Mesendoderm (in vitro differentiated cells): ENCODE data around the gene PROK1.

Experiments
- DNase-seq: peaks from one replicate; pipeline ENCODE4 v3.0.0; 2013
- H2AK5ac ChIP-seq: 2 replicates; pipeline ENCODE4 v1.6.1; 2013; ENCODE audit warnings: low read length, inconsistent platforms
- H2BK120ac ChIP-seq: 2 replicates; pipeline ENCODE4 v1.6.1; 2013; ENCODE audit warnings: low read depth, mild to moderate bottlenecking, low read length, moderate library complexity, mixed read lengths
- H2BK15ac ChIP-seq: replicated peaks from 2 replicates; pipeline ENCODE4 v1.6.1; 2013; ENCODE audit warnings: low read depth, mild to moderate bottlenecking, moderate library complexity
- H2BK5ac ChIP-seq: 2 replicates; pipeline ENCODE4 v1.6.1; 2013; ENCODE audit warnings: low read length, inconsistent platforms
- H3K18ac ChIP-seq: 2 replicates; pipeline ENCODE4 v1.6.1; 2013; ENCODE audit warnings: mild to moderate bottlenecking, low read length, mixed read lengths
- H3K23ac ChIP-seq: one replicate; pipeline ENCODE4 v1.6.1; 2013; ENCODE audit warnings: low read length
- H3K27ac ChIP-seq: 2 replicates; pipeline ENCODE4 v1.5.1; 2013; ENCODE audit warnings: low read depth, mild to moderate bottlenecking, inconsistent platforms, low read length, moderate library complexity
- H3K27me3 ChIP-seq: 2 replicates; pipeline ENCODE4 v1.6.1; 2013; ENCODE audit warnings: low read length, control low read depth, mild to moderate bottlenecking, inconsistent platforms; ENCODE audit not compliant: insufficient read depth, poor library complexity
- H3K36me3 ChIP-seq: 2 replicates; pipeline ENCODE4 v1.6.1; 2013; ENCODE audit warnings: low read length, inconsistent platforms; ENCODE audit not compliant: control insufficient read depth, insufficient read depth
- H3K4ac ChIP-seq: one replicate; pipeline ENCODE4 v1.6.1; 2013; ENCODE audit warnings: low read depth, mild to moderate bottlenecking, low read length, moderate library complexity
- H3K4me1 ChIP-seq: 2 replicates; pipeline ENCODE4 v1.6.1; 2013; ENCODE audit warnings: low read depth, low read length, inconsistent platforms; ENCODE audit not compliant: control insufficient read depth
- H3K4me2 ChIP-seq: 2 replicates; pipeline ENCODE4 v1.6.1; 2013; ENCODE audit warnings: low read length
- H3K4me3 ChIP-seq: 2 replicates; pipeline ENCODE4 v1.5.1; 2013; ENCODE audit warnings: mild to moderate bottlenecking, low read length
- H3K56ac ChIP-seq: one replicate; pipeline ENCODE4 v1.6.1; 2013; ENCODE audit warnings: low read length
- H3K79me1 ChIP-seq: 2 replicates; pipeline ENCODE4 v1.6.1; 2013; ENCODE audit warnings: low read length, inconsistent platforms
- H3K79me2 ChIP-seq: 2 replicates; pipeline ENCODE4 v1.6.1; 2013; ENCODE audit warnings: mild to moderate bottlenecking, low read length; ENCODE audit not compliant: control insufficient read depth, insufficient read depth
- H3K9ac ChIP-seq: 2 replicates; pipeline ENCODE4 v1.6.1; 2013; ENCODE audit warnings: low read length, inconsistent platforms
- H4K5ac ChIP-seq: one replicate; pipeline ENCODE4 v1.6.1; 2013; ENCODE audit warnings: low read length
- H4K8ac ChIP-seq: one replicate; pipeline ENCODE4 v1.6.1; 2013; ENCODE audit warnings: low read depth, mild to moderate bottlenecking, control low read depth, low read length, moderate library complexity
- WGBS: extraction: QIAGEN DNeasy Blood & Tissue Kit; methylation state at CpG from one replicate; pipeline ENCODE4 v1.1.7; 2013; ENCODE audit warnings: low lambda C conversion rate, missing lambda C conversion rate; ENCODE audit not compliant: insufficient coverage; ENCODE audit errors: extremely low coverage; 5-methylcytosine and 5-hydroxymethylcytosine counted together

Gene PROK1

DNA sequence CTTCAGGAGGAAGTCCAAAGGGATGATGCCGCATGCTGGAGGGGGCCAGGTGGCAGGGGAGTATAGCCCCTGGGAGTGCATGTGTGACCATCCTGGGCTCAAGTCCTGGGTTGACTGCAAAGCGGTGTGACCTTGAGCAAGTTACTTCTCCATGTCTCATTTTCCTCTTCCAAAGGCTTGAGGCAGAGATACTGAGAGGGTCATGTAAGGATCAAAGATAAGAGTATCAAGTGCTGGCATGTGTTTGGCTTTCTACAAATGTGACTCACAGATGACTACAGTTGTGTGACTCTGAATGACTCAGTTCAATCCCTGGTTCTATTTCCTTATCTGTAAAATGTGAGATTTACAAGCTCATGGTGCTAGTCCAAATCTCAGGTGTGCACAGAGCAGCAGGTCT, 26.1 kb downstream of the PROK1 start:
- Histone ChIP-seq H4K8ac (no peak overlapping the region), H4K5ac (no peak overlapping the region), H3K79me1 (no peaks in the 10 kb centered on the region), H3K27me3 (no peaks in the 10 kb centered on the region), H3K79me2 (no peaks in the 10 kb centered on the region), H3K56ac (no peak overlapping the region), H3K36me3 (no peaks in the 10 kb centered on the region), H3K4me3 (no peak overlapping the region), H3K27ac (no peak overlapping the region), H3K18ac (no peak overlapping the region), H2BK15ac (no peak overlapping the region), H2BK5ac (no peak overlapping the region), H3K4me2 (no peak overlapping the region), H3K4me1 (no peaks in the 10 kb centered on the region), H2BK120ac (no peak overlapping the region), H3K4ac (no peak overlapping the region), H3K9ac (no peak overlapping the region), H2AK5ac (no peak overlapping the region), H3K23ac (no peak overlapping the region)
- DNase-seq: peak; percentile 46
- no CpG with 5 or more reads among the region's 2 CpGs for WGBS

DNA sequence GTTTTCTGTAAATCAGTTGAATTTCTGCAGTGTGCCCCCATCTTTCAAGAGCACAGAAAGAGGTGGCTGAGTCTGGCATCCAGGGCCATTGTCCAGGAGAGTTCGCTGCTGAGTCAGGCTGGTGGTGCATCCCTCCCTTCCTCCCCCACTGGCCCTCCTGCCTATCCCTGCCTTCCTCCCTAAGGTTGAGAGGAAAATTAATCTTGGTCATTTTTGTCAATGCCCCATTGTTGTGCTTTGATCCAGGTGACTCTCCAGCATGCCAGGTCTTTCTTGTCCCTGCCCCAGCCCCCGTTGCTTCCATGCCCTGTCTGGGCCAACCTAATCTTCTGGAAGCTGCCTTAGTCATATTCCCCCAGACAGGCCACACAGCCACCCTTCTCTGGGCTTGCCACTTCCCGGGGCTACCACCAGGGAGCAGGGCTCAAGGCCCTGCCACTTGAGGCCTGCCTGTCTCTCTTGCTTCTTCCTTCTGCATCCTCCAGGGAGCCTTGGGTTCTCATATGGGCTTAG, 26.6 kb downstream of the PROK1 start:
- Histone ChIP-seq H3K79me2 (no peaks in the 10 kb centered on the region), H2BK15ac (no peak overlapping the region), H3K23ac (no peak overlapping the region), H3K27ac (no peak overlapping the region), H3K4ac (no peak overlapping the region), H4K8ac (no peak overlapping the region), H3K9ac (no peak overlapping the region), H3K56ac (no peak overlapping the region), H3K4me1 (no peaks in the 10 kb centered on the region), H2BK120ac (no peak overlapping the region), H3K4me3 (no peak overlapping the region), H2AK5ac (no peak overlapping the region), H3K4me2 (no peak overlapping the region), H3K27me3 (no peaks in the 10 kb centered on the region), H3K18ac (no peak overlapping the region), H3K79me1 (no peaks in the 10 kb centered on the region), H4K5ac (no peak overlapping the region), H2BK5ac (no peak overlapping the region), H3K36me3 (no peaks in the 10 kb centered on the region)
- DNase-seq: peak; percentile 57
- no CpG with 5 or more reads among the region's 3 CpGs for WGBS

- H3K4me1 ChIP-seq: no peaks in the 10 kb centered on the region
- H3K79me1 ChIP-seq: no peaks in the 10 kb centered on the region
- no peak overlapping the region for H3K9ac ChIP-seq
- H3K4ac ChIP-seq: no peak overlapping the region
- H4K5ac ChIP-seq: no peak overlapping the region
- no CpG with 5 or more reads among the region's 3 CpGs for WGBS
- no peak overlapping the region for H3K27ac ChIP-seq
- no peaks in the 10 kb centered on the region for H3K27me3 ChIP-seq
- H3K4me3 ChIP-seq: no peak overlapping the region
- H3K4me2 ChIP-seq: no peak overlapping the region
- H2BK5ac ChIP-seq: no peak overlapping the region
- H3K56ac ChIP-seq: no peak overlapping the region
- no peak overlapping the region for H2BK120ac ChIP-seq
- no peak for DNase-seq
- H3K36me3 ChIP-seq: no peaks in the 10 kb centered on the region
- H2AK5ac ChIP-seq: no peak overlapping the region
- H3K18ac ChIP-seq: no peak overlapping the region
- H3K23ac ChIP-seq: no peak overlapping the region
- no peaks in the 10 kb centered on the region for H3K79me2 ChIP-seq
- H2BK15ac ChIP-seq: no peak overlapping the region
- H4K8ac ChIP-seq: no peak overlapping the region
Measured at GRCh38 chr1:110477967-110478640, 27.2 kb downstream of the PROK1 start.

GRCh38 chr1:110478886-110479285, 27.9 kb downstream of the PROK1 start:
- no CpG with 5 or more reads among the region's 8 CpGs for WGBS
- no peak overlapping the region for H3K27ac ChIP-seq
- no peaks in the 10 kb centered on the region for H3K79me1 ChIP-seq
- H3K4ac ChIP-seq: no peak overlapping the region
- no peak overlapping the region for H3K56ac ChIP-seq
- H3K36me3 ChIP-seq: no peaks in the 10 kb centered on the region
- no peak overlapping the region for H3K9ac ChIP-seq
- H4K5ac ChIP-seq: no peak overlapping the region
- H3K4me1 ChIP-seq: no peaks in the 10 kb centered on the region
- H2BK15ac ChIP-seq: no peak overlapping the region
- H3K27me3 ChIP-seq: no peaks in the 10 kb centered on the region
- no peak overlapping the region for H3K4me2 ChIP-seq
- no peak overlapping the region for H4K8ac ChIP-seq
- no peak overlapping the region for H2AK5ac ChIP-seq
- no peak overlapping the region for H3K4me3 ChIP-seq
- H3K23ac ChIP-seq: no peak overlapping the region
- DNase-seq: no peak
- H3K18ac ChIP-seq: no peak overlapping the region
- no peak overlapping the region for H2BK120ac ChIP-seq
- H2BK5ac ChIP-seq: no peak overlapping the region
- no peaks in the 10 kb centered on the region for H3K79me2 ChIP-seq

- Histone ChIP-seq H3K27me3 (no peaks in the 10 kb centered on the region), H3K56ac (no peak overlapping the region), H3K4me3 (no peak overlapping the region), H3K18ac (no peak overlapping the region), H3K23ac (no peak overlapping the region), H2BK15ac (no peak overlapping the region), H2BK5ac (no peak overlapping the region), H3K4me1 (no peaks in the 10 kb centered on the region), H3K4me2 (no peak overlapping the region), H3K4ac (no peak overlapping the region), H3K79me1 (no peaks in the 10 kb centered on the region), H4K5ac (no peak overlapping the region), H2AK5ac (no peak overlapping the region), H3K9ac (no peak overlapping the region), H3K27ac (no peak overlapping the region), H3K36me3 (no peaks in the 10 kb centered on the region), H3K79me2 (no peaks in the 10 kb centered on the region), H4K8ac (no peak overlapping the region), H2BK120ac (no peak overlapping the region)
- peak; percentile 38 for DNase-seq
- no CpG with 5 or more reads among the region's 4 CpGs for WGBS
Measured at GRCh38 chr1:110480356-110481096, 29.6 kb downstream of the PROK1 start.
